Activated CD4-positive, alpha-beta T cell treated with anti-CD3 and anti-CD28 coated beads for 48 hours (primary cell): Measurements from ENCODE around the gene CTNNBIP1.

Source experiments
- DNase-seq: peaks from one replicate; pipeline ENCODE4 v3.0.0-alpha.2; 2020

CTNNBIP1 gene

DNA sequence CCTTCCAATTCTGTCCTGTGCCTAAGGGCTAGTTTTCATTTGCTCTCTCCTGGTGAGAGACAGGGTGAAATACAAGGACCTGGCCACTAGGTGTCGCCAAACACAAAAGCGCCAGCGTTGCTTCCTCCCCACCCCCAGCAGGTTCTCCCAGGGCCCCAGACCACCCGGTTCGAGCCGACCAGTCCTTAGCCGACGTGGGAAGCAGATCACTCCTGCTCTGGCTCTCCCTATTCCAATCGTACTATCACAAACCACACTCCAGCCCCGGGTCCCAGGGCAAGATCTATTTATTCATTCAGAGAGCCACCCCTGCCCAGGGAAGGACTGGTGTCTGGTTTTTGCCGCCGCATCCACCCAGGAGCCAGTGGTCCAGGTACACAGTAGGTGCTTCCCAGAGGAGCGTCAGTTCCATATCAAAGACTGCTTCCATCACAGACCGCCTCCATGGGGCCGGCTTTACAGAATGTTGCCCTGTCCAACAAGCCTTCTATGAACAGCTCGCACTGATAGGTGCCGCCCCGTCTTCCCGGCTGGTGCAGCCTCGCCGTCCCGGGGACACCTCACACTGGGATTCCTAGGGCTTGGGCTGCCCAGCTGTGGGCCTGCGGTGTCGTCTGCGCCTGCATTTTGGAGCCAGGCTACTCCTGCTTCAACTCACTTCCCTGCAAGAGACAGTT lies 35.0 kb downstream of the CTNNBIP1 start:
- DNase-seq = peak; percentile 82

- no peak for DNase-seq
Measured at GRCh38 chr1:9874412-9874811, 35.7 kb downstream of the CTNNBIP1 start.

DNA sequence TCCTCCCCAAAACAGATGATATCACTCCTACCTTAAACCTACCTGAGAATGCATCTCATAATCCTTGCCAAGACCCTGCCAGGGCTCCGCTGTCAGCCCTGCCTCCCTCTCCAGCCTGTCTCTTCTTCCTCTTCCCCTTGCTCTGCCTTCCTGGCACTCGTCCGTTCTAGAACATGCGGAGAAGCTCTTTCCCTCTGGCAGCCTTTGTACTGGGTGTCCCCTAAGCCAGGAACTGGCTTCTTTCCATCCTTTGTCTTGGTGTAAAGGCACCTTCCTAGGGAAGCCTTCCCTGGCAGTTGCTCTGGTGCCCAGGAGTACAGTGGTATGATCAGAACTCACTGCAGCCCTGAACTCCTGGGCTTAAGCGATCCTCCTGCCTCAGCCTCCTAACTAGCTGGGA lies 36.1 kb downstream of the CTNNBIP1 start:
- no peak for DNase-seq

DNA sequence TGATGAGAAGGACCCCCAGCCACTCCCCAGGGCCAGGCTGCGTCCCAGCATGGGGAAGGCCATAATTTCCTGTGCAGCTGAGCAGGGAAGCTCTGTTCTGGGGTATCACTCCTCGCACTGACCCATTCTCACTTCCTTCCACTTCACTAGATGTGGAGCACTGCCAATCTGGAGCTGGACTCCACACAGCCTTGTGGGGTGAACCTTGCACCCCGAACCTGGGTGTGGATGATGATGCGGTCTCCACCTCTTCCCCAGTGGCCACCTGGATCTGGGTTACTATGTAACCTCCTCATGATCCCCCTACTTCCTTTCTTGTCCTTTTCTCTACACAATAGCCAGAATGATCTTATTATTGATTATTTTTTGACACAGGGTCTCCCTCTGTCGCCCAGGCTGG lies 36.7 kb downstream of the CTNNBIP1 start:
- DNase-seq = no peak

DNA sequence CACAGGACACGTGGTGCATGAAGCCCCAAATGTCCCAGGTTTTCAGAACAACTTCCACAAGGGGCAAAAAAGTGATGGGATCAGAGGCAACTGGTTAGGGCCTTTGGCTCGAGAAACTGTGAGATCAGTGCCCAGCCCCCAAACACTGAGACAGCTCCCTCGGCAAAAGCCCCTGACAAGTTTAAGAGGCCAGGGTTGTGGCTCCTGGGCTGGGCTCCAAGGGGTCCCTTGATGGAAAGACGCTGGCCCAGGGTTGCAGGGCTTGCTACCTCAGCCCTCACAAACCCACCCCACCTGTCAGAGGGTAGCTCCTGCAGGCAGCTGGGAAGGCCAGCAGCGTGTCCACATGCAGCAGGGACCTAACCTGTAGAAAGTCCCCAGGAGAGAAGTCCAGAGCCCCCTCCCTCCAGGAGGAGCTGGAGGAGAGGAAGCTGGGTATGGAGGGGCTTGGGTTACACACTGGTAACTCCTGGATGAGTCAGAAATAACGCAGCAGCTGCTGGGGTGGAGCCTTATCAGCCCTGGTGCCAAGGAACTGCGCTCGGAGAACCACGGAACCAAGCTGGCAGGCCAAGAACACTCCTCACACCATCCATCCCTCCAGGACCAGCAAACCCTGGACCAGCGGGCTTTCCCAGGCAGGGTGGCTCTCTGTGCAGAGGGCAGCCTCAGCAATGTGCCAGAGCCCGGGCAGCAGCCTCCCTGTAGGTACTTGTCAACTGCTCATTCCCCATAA lies 37.5 kb downstream of the CTNNBIP1 start:
- no peak for DNase-seq

DNA sequence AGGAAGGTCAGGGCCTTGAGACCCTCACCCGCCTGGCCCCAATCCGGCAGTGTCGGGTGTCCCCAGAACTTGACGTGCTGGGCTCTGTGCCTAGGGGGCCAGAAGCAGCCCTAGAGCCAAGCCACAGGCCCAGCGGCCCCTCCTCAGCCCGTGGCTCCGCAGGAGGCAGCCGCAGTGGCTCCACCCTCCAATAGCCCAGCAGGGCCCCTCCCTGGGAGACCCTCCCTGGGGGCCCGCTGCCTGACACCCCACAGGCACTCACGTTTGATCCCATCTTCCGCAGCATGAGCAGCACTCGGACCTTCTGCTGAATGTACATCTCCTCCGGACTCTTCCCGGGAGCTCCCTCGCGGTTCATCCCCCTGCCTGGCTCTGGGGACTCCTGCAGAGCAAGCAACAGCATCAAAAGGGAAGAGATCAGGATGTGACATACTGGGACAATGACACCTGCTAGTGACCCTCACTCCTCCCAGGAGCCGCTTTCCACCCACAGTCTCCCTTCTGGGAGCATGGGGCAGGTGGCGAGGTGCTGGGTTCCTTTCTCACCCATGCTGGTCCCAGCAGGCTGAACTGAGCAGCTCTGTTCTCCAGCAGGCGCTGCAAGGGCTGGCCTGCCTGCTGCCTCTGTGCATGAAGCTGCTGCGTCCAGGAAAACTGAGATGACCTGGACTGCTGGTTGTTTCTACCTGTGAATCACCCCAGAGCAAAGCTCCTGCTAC lies 38.2 kb downstream of the CTNNBIP1 start:
- no peak for DNase-seq

GRCh38 chr1:9871021-9871420 lies 39.0 kb downstream of the CTNNBIP1 start:
- DNase-seq = no peak

GRCh38 chr1:9870572-9870971 lies 39.5 kb downstream of the CTNNBIP1 start:
- no peak for DNase-seq

DNA sequence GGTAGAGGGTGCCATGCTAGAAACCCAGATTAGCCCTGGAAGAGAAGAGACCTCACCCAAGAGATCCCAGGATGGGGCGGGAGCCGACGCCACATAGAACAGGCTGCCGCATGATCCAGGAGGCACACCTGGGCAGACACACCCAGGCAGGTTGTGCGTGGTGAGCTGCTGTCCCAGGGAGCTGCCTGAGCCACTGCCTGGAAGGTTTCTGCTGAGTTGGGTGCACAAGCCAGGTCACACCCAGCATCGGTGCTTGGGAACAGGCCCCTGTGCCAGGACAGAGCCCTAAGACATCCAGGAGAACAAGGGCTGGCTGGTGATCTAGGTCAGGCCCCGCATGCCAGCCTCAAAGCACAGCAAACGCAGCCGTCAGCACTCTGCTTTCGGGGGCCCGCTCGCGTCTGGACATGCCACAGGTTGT lies 40.2 kb downstream of the CTNNBIP1 start:
- no peak for DNase-seq

DNA sequence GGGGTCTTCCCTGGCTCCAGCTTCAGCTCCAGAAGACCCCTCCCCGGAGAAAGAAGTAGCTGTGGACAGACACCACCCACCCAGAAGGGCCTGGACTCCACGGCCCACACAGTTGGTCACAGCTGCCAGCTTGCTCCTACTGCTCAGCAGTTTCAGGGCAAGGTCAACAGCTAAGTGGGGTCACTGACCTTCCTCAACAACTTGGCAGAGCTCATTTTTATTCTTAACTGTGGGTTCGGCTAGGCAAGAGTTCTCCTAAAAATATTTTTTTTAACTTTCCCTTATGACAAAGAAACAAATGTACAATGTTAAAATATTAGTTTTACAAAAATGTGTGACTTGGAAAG lies 41.9 kb downstream of the CTNNBIP1 start:
- no peak for DNase-seq

- peak; percentile 91 for DNase-seq
Measured at GRCh38 chr1:9867408-9868243, 42.4 kb downstream of the CTNNBIP1 start.

GRCh38 chr1:9866836-9867235 lies 43.2 kb downstream of the CTNNBIP1 start:
- DNase-seq = no peak

DNA sequence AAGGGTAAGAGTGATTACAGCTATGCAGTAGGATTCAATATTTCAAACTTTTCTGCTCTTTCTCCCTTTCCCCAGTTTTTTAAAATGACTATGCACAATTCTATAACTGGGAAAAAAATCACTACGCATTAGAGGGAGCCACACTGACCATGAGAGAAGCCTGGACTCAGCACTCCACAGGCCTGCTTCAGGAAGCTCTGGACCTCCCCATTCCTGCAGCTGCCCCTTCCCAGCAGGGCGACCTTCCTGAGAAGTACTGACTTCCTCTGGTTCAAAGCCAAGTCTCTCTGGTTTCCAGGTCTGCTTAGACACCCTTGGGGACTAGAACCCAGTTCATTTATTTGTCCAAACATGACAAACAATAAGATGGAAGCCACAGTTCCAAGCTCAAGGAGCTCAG lies 44.3 kb downstream of the CTNNBIP1 start:
- no peak for DNase-seq

DNA sequence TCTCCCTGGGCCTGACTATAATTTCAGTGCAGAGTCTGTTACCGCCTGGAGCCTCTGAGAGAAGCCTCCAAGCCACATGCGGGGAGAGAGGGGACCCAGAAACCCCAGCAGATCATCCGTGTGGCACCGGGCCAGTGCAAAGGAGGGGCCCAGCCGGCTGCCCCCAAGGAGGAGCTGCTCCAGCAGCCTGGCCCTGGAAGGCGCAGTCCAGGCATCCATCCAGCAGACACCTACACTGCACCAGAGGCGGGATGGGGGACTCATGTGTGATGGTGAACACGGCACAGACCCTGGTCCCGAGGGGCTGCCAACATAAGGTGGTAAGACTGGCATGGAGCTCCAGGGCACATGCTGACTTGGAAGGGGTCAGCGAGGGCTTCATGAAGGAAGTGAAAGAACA lies 46.7 kb downstream of the CTNNBIP1 start:
- no peak for DNase-seq

- no peak for DNase-seq
Measured at GRCh38 chr1:9861360-9861759, 48.7 kb downstream of the CTNNBIP1 start.

GRCh38 chr1:9860887-9861286 lies 49.2 kb downstream of the CTNNBIP1 start:
- DNase-seq = no peak

- DNase-seq = no peak
Measured at GRCh38 chr1:9859281-9860014, 50.6 kb downstream of the CTNNBIP1 start.

GRCh38 chr1:9858293-9859035 lies 51.6 kb downstream of the CTNNBIP1 start:
- peak; percentile 30 for DNase-seq

GRCh38 chr1:9855186-9855585 lies 54.9 kb downstream of the CTNNBIP1 start:
- no peak for DNase-seq

DNA sequence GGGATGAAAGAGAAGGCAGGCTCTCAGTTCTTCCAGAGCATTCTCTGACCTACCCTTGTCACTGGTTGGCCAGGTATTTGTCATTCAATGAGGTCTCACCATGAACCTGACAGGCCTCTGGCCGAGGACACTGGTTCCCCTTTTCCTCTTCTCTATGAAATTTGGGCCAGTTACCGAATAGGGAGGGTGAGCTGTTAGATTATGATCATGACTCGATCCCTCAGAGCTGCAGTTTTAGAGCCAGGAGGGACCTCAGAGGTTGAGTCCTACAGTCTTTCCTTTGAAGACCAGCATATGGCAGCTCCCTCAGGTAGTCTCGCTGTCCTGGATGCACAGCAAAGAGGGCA lies 56.8 kb downstream of the CTNNBIP1 start:
- no peak for DNase-seq

DNA sequence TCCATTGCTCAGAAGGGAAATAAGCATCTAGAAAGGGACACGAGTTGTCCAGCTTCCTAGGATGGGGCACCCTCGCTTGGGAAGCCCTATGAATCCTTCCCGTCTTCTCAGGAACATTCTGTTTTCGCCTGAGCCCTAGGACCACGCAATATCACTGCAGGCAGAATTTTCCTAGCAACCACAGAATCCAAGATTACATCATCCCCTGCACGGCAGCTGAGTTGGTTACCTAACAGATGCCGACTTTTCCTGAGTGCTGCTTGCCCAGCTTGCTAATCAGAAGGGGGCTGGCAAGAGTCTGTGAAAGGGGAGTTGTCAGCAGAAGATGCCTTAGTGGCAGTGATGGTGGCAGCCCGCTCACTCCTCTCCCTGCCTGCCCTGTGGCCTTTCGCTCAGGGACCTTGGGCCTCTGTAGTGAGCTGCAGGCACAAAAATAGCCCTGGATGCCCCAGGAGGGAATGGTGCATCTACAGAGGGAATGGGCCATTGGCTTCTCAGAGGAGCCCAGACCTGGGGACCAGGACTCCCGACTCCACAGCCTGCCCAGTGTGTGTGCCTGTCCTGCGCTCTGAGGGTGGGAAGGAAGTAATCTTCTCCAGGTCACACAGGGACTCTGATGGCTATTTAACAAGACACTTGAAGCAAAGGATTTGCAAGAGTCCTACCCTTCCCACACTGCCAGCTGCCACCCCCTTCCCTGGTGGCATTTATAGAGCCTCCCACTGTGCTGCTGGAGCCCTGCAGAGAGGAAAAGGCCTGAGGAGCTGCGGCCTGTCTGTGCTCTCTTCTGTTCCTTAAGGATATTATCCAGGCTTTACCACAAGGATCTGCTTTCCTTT lies 57.4 kb downstream of the CTNNBIP1 start:
- no peak for DNase-seq
